ENCODE data around the gene CIZ1. TPM values are rescaled to one million over a fixed set of nuclear protein-coding genes. Genes with fewer than 3 reads are reported as not detected.

Gene CIZ1
- total RNA-seq, 1 donor from 2014 or later = 174 TPM

DNA sequence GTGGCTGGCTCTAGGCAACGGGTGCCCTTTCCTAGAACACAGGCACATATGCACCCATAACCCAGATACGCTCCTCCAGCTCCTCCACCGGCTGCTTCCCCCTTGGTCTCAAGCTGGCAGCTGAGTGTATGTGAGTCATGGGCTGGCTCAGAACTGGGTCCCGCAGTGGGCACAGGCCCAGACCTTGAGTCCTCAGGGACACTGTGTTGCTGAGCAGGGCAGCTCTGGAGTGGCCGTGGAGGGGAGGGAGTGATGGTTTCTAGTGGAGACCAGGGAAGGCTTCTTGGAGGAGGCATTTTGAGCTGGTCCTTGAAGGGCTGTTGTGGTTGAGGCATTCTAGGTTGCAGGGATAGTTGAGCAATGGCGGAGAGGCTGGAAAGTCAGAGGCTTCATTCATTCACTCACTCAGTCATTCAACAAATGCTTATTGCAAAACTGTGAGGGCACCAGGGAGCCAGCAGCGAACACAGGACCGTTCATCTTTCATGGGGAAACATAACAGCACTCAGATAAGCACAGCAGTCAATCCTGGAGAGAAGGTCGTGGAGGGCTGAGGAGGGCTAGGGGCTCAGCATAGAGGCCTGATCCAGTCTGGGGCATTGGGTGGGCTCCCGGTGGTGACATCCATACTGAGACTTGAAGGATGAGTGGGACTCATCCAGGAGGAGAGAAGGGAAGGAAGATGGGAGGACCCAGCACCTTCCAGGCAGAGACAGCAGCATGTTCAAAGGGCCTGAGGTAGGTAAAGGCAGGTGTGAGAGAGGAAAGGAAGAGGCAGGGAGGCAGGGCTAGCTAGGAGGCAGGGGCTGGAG is 29.0 kb downstream of the CIZ1 start:
- H3K4me3 Mint-ChIP-seq (ENCODE audit: unreplicated experiment) = peak overlapping the region; percentile 49
- DNase-seq = no peak
- H3K27me3 Mint-ChIP-seq (ENCODE audit: unreplicated experiment) = peaks cover 5% of the 10 kb centered on the region
- H3K9me3 Mint-ChIP-seq (ENCODE audit: unreplicated experiment) = peaks cover 7% of the 10 kb centered on the region
- H3K27ac Mint-ChIP-seq (ENCODE audit: unreplicated experiment) = no peak overlapping the region
- TF ChIP-seq, protein P1, sequence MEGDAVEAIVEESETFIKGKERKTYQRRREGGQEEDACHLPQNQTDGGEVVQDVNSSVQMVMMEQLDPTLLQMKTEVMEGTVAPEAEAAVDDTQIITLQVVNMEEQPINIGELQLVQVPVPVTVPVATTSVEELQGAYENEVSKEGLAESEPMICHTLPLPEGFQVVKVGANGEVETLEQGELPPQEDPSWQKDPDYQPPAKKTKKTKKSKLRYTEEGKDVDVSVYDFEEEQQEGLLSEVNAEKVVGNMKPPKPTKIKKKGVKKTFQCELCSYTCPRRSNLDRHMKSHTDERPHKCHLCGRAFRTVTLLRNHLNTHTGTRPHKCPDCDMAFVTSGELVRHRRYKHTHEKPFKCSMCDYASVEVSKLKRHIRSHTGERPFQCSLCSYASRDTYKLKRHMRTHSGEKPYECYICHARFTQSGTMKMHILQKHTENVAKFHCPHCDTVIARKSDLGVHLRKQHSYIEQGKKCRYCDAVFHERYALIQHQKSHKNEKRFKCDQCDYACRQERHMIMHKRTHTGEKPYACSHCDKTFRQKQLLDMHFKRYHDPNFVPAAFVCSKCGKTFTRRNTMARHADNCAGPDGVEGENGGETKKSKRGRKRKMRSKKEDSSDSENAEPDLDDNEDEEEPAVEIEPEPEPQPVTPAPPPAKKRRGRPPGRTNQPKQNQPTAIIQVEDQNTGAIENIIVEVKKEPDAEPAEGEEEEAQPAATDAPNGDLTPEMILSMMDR (IDR thresholded peaks at IDR 0.05; ENCODE audit: partially characterized antibody, unreplicated experiment) = no peak
- no peaks in the 10 kb centered on the region for H3K4me1 Mint-ChIP-seq (ENCODE audit: low read depth, unreplicated experiment)
- peaks cover 6% of the 10 kb centered on the region for H3K36me3 Mint-ChIP-seq (ENCODE audit: unreplicated experiment)

DNA sequence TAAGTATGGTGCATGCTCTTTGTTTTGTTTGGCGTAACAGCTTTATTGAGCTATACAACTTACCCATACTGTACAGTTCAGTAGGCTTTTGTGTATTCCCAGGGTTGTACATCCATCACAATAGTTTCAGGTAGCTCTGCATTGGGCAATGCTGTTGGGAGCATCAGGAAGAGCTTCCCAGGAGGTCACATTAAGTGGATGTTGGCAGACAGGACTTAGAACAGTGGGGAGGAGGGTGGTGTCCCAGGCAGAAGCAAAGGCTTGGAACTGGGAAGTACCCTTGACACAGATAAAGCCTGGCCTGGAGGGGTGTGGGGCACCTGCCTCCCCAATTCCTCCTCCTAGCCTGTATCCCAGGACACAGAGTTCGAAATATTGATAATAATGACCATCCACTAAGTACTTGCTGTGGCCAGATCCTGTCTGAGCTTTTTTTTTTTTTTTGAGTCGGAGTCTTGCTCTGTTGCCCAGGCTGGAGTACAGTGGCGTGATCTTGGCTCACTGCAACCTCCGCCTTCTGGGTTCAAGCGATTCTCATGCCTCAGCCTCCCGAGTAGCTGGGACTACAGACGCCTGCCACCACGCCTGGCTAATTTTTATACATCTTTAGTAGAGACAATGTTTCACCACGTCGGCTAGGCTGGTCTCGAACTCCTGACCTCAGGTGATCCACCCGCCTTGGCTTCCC is 30.0 kb downstream of the CIZ1 start:
- Mint-ChIP-seq H3K36me3 (ENCODE audit: unreplicated experiment) (peaks cover 6% of the 10 kb centered on the region), H3K9me3 (ENCODE audit: unreplicated experiment) (peaks cover 4% of the 10 kb centered on the region), H3K4me3 (ENCODE audit: unreplicated experiment) (peak overlapping the region; percentile 82), H3K4me1 (ENCODE audit: low read depth, unreplicated experiment) (no peaks in the 10 kb centered on the region), H3K27me3 (ENCODE audit: unreplicated experiment) (peaks cover 5% of the 10 kb centered on the region), H3K27ac (ENCODE audit: unreplicated experiment) (peak overlapping the region; percentile 72)
- TF ChIP-seq, protein P1 (IDR thresholded peaks at IDR 0.05; ENCODE audit: partially characterized antibody, unreplicated experiment) = no peak
- no peak for DNase-seq

DNA sequence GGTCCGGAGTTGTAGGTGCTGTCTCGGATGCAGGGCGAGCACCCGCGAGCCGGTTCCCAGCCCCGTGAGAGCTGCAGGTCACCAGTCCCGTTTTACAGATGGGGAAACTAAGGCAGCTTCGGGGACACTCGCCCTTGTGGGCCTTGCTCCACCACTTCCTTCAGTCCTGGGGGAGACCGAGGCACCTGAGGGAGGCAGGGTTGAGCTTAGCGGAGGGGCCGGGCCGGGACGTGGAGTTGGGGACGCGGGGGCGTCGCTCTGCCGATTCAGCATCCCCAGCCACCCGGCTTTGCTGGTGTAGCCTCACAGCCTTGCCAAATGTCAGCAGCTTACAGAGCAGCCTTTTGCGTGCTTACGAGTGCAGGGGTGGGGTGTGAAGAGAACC is 30.8 kb downstream of the CIZ1 start:
- peak overlapping the region; percentile 72 for H3K27ac Mint-ChIP-seq (ENCODE audit: unreplicated experiment)
- H3K4me3 Mint-ChIP-seq (ENCODE audit: unreplicated experiment) = peak overlapping the region; percentile 82
- H3K4me1 Mint-ChIP-seq (ENCODE audit: low read depth, unreplicated experiment) = no peaks in the 10 kb centered on the region
- H3K36me3 Mint-ChIP-seq (ENCODE audit: unreplicated experiment) = peaks cover 6% of the 10 kb centered on the region
- no peak for DNase-seq
- TF ChIP-seq, protein P1 (IDR thresholded peaks at IDR 0.05; ENCODE audit: partially characterized antibody, unreplicated experiment) = no peak
- H3K9me3 Mint-ChIP-seq (ENCODE audit: unreplicated experiment) = peaks cover 4% of the 10 kb centered on the region
- peaks cover 5% of the 10 kb centered on the region for H3K27me3 Mint-ChIP-seq (ENCODE audit: unreplicated experiment)

DNA sequence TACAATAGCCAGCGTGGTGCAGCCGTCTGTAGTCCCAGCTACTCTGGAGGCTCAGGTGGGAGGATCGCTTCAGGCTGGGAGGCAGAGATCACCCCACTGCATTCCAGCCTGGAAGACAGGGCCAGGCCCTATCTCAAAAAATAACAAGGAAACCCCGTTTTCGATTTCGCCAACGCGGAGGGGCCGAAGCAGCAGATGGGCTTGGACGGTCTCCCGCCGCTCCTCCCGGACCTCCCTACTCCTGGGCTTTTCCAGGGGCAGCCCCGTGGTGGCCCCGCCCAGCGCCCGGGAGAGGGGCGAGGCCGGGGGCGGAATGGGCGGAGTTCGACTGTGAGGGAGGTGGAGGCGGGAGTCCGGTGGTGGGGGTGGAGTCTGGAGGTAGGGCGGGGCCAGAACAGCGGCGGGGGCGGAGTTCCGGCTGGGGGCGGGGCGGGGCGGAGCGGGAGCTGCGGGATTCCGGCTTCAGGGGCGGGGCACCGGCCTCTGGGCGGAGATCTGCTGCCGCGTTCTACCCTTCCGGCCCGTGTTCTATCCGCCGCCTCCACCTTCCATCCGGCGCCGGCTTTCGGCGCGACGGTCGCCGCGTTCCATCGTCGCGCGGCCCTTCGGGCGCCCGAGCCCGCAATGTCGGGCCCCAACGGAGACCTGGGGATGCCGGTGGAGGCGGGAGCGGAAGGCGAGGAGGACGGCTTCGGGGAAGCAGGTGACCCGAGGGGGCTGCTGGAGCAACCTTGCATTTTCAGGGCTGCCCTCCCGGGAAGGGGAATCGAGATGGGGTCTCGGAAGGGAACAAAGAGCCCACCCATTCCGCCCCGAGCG is 31.4 kb downstream of the CIZ1 start, which contains the start of gene BBLN:
Gene BBLN (plus strand): TSS at position 482 of the 819 bp plus-strand sequence. CDS start 143 bp downstream, at position 625.
- H3K9me3 Mint-ChIP-seq (ENCODE audit: unreplicated experiment) = peaks cover 4% of the 10 kb centered on the region
- peaks cover 6% of the 10 kb centered on the region for H3K36me3 Mint-ChIP-seq (ENCODE audit: unreplicated experiment)
- peaks cover 5% of the 10 kb centered on the region for H3K27me3 Mint-ChIP-seq (ENCODE audit: unreplicated experiment)
- peak within 1 kb of the TSS; percentile 82 for H3K4me3 Mint-ChIP-seq (ENCODE audit: unreplicated experiment)
- H3K4me1 Mint-ChIP-seq (ENCODE audit: low read depth, unreplicated experiment) = no peaks in the 10 kb centered on the region
- TF ChIP-seq, protein P1 (IDR thresholded peaks at IDR 0.05; ENCODE audit: partially characterized antibody, unreplicated experiment) = no peak
- DNase-seq = peak; percentile 97
- peak within 1 kb of the TSS; percentile 89 for H3K27ac Mint-ChIP-seq (ENCODE audit: unreplicated experiment)
